Activated CD4-positive, CD25-positive, alpha-beta regulatory T cell treated with anti-CD3 and anti-CD28 coated beads, Interleukin-2, amount 50 U/mL, for 24 hours (primary cell): ENCODE measurements around the gene BEST3.
"Not testable (repeated sequence)": the region's sequence is repeated elsewhere in the genome, so short reads cannot be mapped to it uniquely, and the experiment has no call there.

ENCODE experiments used
- ATAC-seq, 2 donors: fragments of 150-1000 bp; cut with Tn5 transposase; one replicate each; pipeline ENCODE4 v1.10.0; 2021; ENCODE audit warnings: mild to moderate bottlenecking in 1 of 2, moderate library complexity in 1 of 2

BEST3 gene

GRCh38 chr12:69647178-69647577, 51.9 kb downstream of the BEST3 start:
- ATAC-seq, result no peak

GRCh38 chr12:69645031-69645430, 54.1 kb downstream of the BEST3 start:
- no peak for ATAC-seq

GRCh38 chr12:69644511-69644910, 54.6 kb downstream of the BEST3 start:
- no peak for ATAC-seq

- no peak for ATAC-seq
These were observed 56.6 kb downstream of the BEST3 start for GRCh38 chr12:69642531-69642930.

- ATAC-seq, result no peak
These were observed 57.6 kb downstream of the BEST3 start for GRCh38 chr12:69641546-69641945.

GRCh38 chr12:69639400-69640016, 59.6 kb downstream of the BEST3 start:
- ATAC-seq, result peak; percentile 53 to 68

- no peak for ATAC-seq
These were observed 66.0 kb downstream of the BEST3 start for GRCh38 chr12:69633061-69633460.

GRCh38 chr12:69630191-69630590, 68.9 kb downstream of the BEST3 start:
- ATAC-seq, result no peak

GRCh38 chr12:69627501-69627900, 71.6 kb downstream of the BEST3 start:
- ATAC-seq, result no peak

- no peak for ATAC-seq
These were observed 75.1 kb downstream of the BEST3 start for GRCh38 chr12:69623970-69624369.

- ATAC-seq, result no peak
These were observed 77.6 kb downstream of the BEST3 start for GRCh38 chr12:69621551-69621950.

- ATAC-seq, result no peak
These were observed 78.2 kb downstream of the BEST3 start for GRCh38 chr12:69620921-69621320.

GRCh38 chr12:69620077-69620476, 79.0 kb downstream of the BEST3 start:
- no peak for ATAC-seq

- ATAC-seq, result no peak
These were observed 80.1 kb downstream of the BEST3 start for GRCh38 chr12:69619050-69619449.

- no peak for ATAC-seq
These were observed 83.1 kb downstream of the BEST3 start for GRCh38 chr12:69616025-69616424.

- ATAC-seq, result no peak
These were observed 85.8 kb downstream of the BEST3 start for GRCh38 chr12:69613351-69613750.

GRCh38 chr12:69610729-69611128, 88.4 kb downstream of the BEST3 start, which contains the start of gene LRRC10:
Gene LRRC10 (minus strand): TSS chr12:69610907. CDS start chr12:69610838, 69 bp downstream.
- no peak for ATAC-seq

GRCh38 chr12:69610126-69610525, 89.0 kb downstream of the BEST3 start:
- ATAC-seq, result no peak

- no peak for ATAC-seq
These were observed 91.0 kb downstream of the BEST3 start for GRCh38 chr12:69608114-69608513.

GRCh38 chr12:69604275-69604674, 94.8 kb downstream of the BEST3 start:
- ATAC-seq, result not testable (repeated sequence)
